Measurements from ENCODE around the gene RARRES2.

- TF ChIP-seq FOXM1 (IDR thresholded peaks at IDR 0.05; ENCODE audit: borderline replicate concordance) (no peak), HDGF (IDR thresholded peaks at IDR 0.05; ENCODE audit: borderline replicate concordance) (no peak), CTBP1 (IDR thresholded peaks at IDR 0.05; ENCODE audit: borderline replicate concordance) (no peak), FOXA1 (IDR thresholded peaks at IDR 0.05) (no peak), SUZ12 (IDR thresholded peaks at IDR 0.05) (no peak), FOXK2 (IDR thresholded peaks at IDR 0.05) (no peak), SP1 (IDR thresholded peaks at IDR 0.05) (no peak), BHLHE40 (IDR thresholded peaks at IDR 0.05; ENCODE audit: borderline replicate concordance) (no peak), NFRKB (IDR thresholded peaks at IDR 0.05) (no peak), ELF4 (IDR thresholded peaks at IDR 0.05) (no peak), LEF1 (IDR thresholded peaks at IDR 0.05; ENCODE audit: borderline replicate concordance) (no peak), ARNT (IDR thresholded peaks at IDR 0.05) (no peak)
These were observed 48.8 kb upstream of the RARRES2 start for GRCh38 chr7:150390205-150390604.

Data from HEK293T (cell line).